HCT116 (cell line): ENCODE measurements around the gene ANXA10. TPM values are rescaled to one million over a fixed set of nuclear protein-coding genes. Genes with fewer than 3 reads are reported as not detected.

Experiments used
- ATAC-seq: fragments of 200-7000 bp; cut with Tn5 transposase; 2 replicates; pipeline ENCODE4 v1.9.1; 2020; ENCODE audit warnings: mild to moderate bottlenecking, moderate library complexity
- BruUV-seq: library from RNA; stranded (reverse); fragments of 400-500 nt; replicated peaks from 2 replicates; lab custom pipeline; 2021; lab: Mats Ljungman, UMichigan
- CTCF ChIA-PET: fragments of 300-600 bp; sonication (Branson Sonifier 250); formaldehyde crosslinking; loops from one replicate; lab custom pipeline; 2021; ENCODE audit warnings: antibody characterized with exemption; lab: Charles Lee
- POLR2A ChIA-PET: fragments of 300-600, 350-600 bp; sonication (Branson Sonifier 250); formaldehyde crosslinking; loops from one replicate; lab custom pipeline; 2021; ENCODE audit warnings: antibody characterized with exemption; lab: Charles Lee
- RAD21 ChIA-PET, 2 experiments: fragments of 300-600 bp; sonication (Branson Sonifier 250); formaldehyde crosslinking; loops; one replicate each; lab custom pipeline; 2023; ENCODE audit warnings: low total read pairs in 2 of 2; ENCODE audit not compliant: uncharacterized antibody in 2 of 2, unreplicated experiment in 2 of 2, low non-redundant PET in 1 of 2; lab: Charles Lee
- DNase-seq: peaks from one replicate; pipeline ENCODE4 v3.0.0-alpha.2; 2010; ENCODE audit warnings: low read depth, low spot score
- H2AFZ ChIP-seq: fragments of 200-600 bp; shearing (Covaris generic), sonication (generic); 2 replicates; pipeline ENCODE4 v1.6.1; 2017; ENCODE audit warnings: low read depth, mixed run types, mixed read lengths, antibody characterized with exemption, low read length; ENCODE audit not compliant: poor library complexity, severe bottlenecking
- H3K27ac ChIP-seq: 2 replicates; pipeline ENCODE4 v1.5.1; 2012; ENCODE audit warnings: low read depth, low read length
- H3K27me3 ChIP-seq: fragments of 200-600 bp; sonication (generic); 2 replicates; pipeline ENCODE4 v1.6.1; 2016; ENCODE audit warnings: mixed run types, low read length, mixed read lengths; ENCODE audit not compliant: insufficient read depth
- H3K36me3 ChIP-seq, 2 experiments: fragments of 200-500 bp in 1 of 2; fragments of 200-600 bp in 1 of 2; sonication (Bioruptor generic) in 1 of 2; sonication (generic) in 1 of 2; 2 replicates each; pipeline versions ENCODE4 v1.5.1 to v1.6.1; 2014 to 2016; ENCODE audit warnings: low read length in 2 of 2, inconsistent platforms in 1 of 2, mixed read lengths in 1 of 2, mixed run types in 1 of 2; ENCODE audit not compliant: insufficient read depth in 2 of 2, control insufficient read depth in 1 of 2
- H3K4me1 ChIP-seq, 2 experiments: fragments of 200-600 bp in 1 of 2; sonication (generic) in 1 of 2; 2 replicates each; pipeline versions ENCODE4 v1.5.1 to v1.6.1; 2012 to 2017; ENCODE audit warnings: low read length in 2 of 2, inconsistent platforms in 1 of 2, mild to moderate bottlenecking in 1 of 2, mixed read lengths in 1 of 2, mixed run types in 1 of 2, moderate library complexity in 1 of 2; ENCODE audit not compliant: insufficient read depth in 2 of 2, control insufficient read depth in 1 of 2
- H3K4me2 ChIP-seq: fragments of 200-600 bp; sonication (generic); 2 replicates; pipeline ENCODE4 v1.6.1; 2017; ENCODE audit warnings: mixed run types, low read length, mixed read lengths
- H3K4me3 ChIP-seq, 2 experiments: fragments of 200-600 bp in 1 of 2; sonication (generic) in 1 of 2; replicated peaks in 1 of 2; 2 replicates each; pipeline ENCODE4 v1.5.1; 2011 to 2016; ENCODE audit warnings: low read length in 2 of 2, control low read depth in 1 of 2, low read depth in 1 of 2, mild to moderate bottlenecking in 1 of 2, mixed read lengths in 1 of 2, mixed run types in 1 of 2
- H3K79me2 ChIP-seq: fragments of 200-600 bp; sonication (generic); 2 replicates; pipeline ENCODE4 v1.6.1; 2017; ENCODE audit warnings: mild to moderate bottlenecking, mixed run types, low read length, moderate library complexity, mixed read lengths; ENCODE audit not compliant: insufficient read depth
- H3K9ac ChIP-seq: fragments of 200-600 bp; sonication (generic); 2 replicates; pipeline ENCODE4 v1.6.1; 2016; ENCODE audit warnings: low read length, mixed read lengths
- H3K9me2 ChIP-seq: fragments of 200-600 bp; sonication (generic), shearing (Covaris generic); 2 replicates; pipeline ENCODE4 v1.6.1; 2017; ENCODE audit warnings: mixed run types, mild to moderate bottlenecking, moderate library complexity; ENCODE audit not compliant: insufficient read depth
- H3K9me3 ChIP-seq, 2 experiments: fragments of 200-500 bp in 1 of 2; fragments of 200-600 bp in 1 of 2; sonication (Bioruptor generic) in 1 of 2; sonication (generic) in 1 of 2; 2 replicates each; pipeline ENCODE4 v1.6.1; 2014 to 2017; ENCODE audit warnings: low read length in 2 of 2, mixed read lengths in 2 of 2, inconsistent platforms in 1 of 2, low read depth in 1 of 2, mild to moderate bottlenecking in 1 of 2, mixed run types in 1 of 2, moderate library complexity in 1 of 2; ENCODE audit not compliant: control insufficient read depth in 1 of 2, insufficient read depth in 1 of 2
- H4K20me1 ChIP-seq: fragments of 200-600 bp; sonication (generic), shearing (Covaris generic); 2 replicates; pipeline ENCODE4 v1.6.1; 2017; ENCODE audit warnings: mixed run types, mild to moderate bottlenecking, moderate library complexity; ENCODE audit not compliant: insufficient read depth
- ATF3 ChIP-seq: IDR thresholded peaks from 2 replicates; pipeline ENCODE4 v1.6.1; 2012
- EZH2 ChIP-seq: fragments of 200-600 bp; sonication (generic); IDR thresholded peaks from 2 replicates; pipeline ENCODE4 v1.6.1; 2017; ENCODE audit warnings: antibody characterized with exemption, mixed run types
- JUND ChIP-seq: IDR thresholded peaks from 2 replicates; pipeline ENCODE4 v1.6.1; 2012
- MAX ChIP-seq: IDR thresholded peaks from 2 replicates; pipeline ENCODE4 v1.6.1; 2012
- POLR2A ChIP-seq: IDR thresholded peaks from 2 replicates; pipeline ENCODE4 v1.7.0; 2011; ENCODE audit warnings: borderline replicate concordance; ENCODE audit not compliant: insufficient read depth, insufficient read length; ENCODE audit errors: extremely low read depth
- POLR2AphosphoS5 ChIP-seq: IDR thresholded peaks from 2 replicates; pipeline ENCODE4 v1.6.1; 2011; ENCODE audit warnings: mild to moderate bottlenecking, low read depth, low read length, moderate library complexity
- RAD21 ChIP-seq: IDR thresholded peaks from 2 replicates; pipeline ENCODE4 v1.6.1; 2012; ENCODE audit warnings: low read depth, mild to moderate bottlenecking
- SIN3A ChIP-seq: IDR thresholded peaks from 2 replicates; pipeline ENCODE4 v1.6.1; 2012; ENCODE audit warnings: low read depth
- SRF ChIP-seq: IDR thresholded peaks from 2 replicates; pipeline ENCODE4 v1.6.1; 2012; ENCODE audit warnings: low read depth
- ZFX ChIP-seq: fragments of 450-650 bp; IDR thresholded peaks from 2 replicates; pipeline ENCODE4 v1.6.1; 2017
- ZNF274 ChIP-seq: fragments of 200-500 bp; sonication (Bioruptor generic); IDR thresholded peaks from 2 replicates; pipeline ENCODE4 v1.6.1; 2014; ENCODE audit warnings: mild to moderate bottlenecking, low read depth, low read length, inconsistent platforms
- intact Hi-C: fragments of 100-400 bp; cut with micrococcal nuclease; formaldehyde crosslinking; loops from 2 replicates; pipeline ENCODE4 v1.10.0; 2022
- total RNA-seq: library from RNA; stranded (reverse); gene quantifications from one replicate; pipeline ENCODE4 v1.2.1, GENCODE V29; 2021; ENCODE audit not compliant: unreplicated experiment
- TF ChIP-seq, protein P1 (sequence below), 3 experiments: fragments of 200-600 bp in 1 of 3; sonication (generic) in 1 of 3; IDR thresholded peaks in 2 of 3; conservative IDR thresholded peaks in 1 of 3; 2 replicates each; pipeline ENCODE4 v1.5.1; 2012 to 2017; ENCODE audit warnings: low read depth in 2 of 3, low read length in 2 of 3, antibody characterized with exemption in 1 of 3, borderline replicate concordance in 1 of 3, control low read depth in 1 of 3, mild to moderate bottlenecking in 1 of 3, mixed read lengths in 1 of 3, mixed run types in 1 of 3, moderate library complexity in 1 of 3; ENCODE audit not compliant: insufficient read depth in 1 of 3

ANXA10 gene
- total RNA-seq, 1 experiment from 2014 or later, result 15.1 TPM

- Histone ChIP-seq H2AFZ (peak overlapping the region; percentile 48), H3K36me3 (no peaks in the 10 kb centered on the region), H3K9me2 (no peaks in the 10 kb centered on the region), H3K9ac (no peak overlapping the region), H3K4me3 (no peak overlapping the region), H3K79me2 (no peaks in the 10 kb centered on the region), H3K27me3 (no peaks in the 10 kb centered on the region), H4K20me1 (no peaks in the 10 kb centered on the region), H3K4me2 (no peak overlapping the region), H3K4me1 (no peaks in the 10 kb centered on the region), H3K27ac (no peak overlapping the region), H3K9me3 (no peaks in the 10 kb centered on the region)
- DNase-seq (no peak), ATAC-seq (no peak)
- ChIA-PET CTCF (no interaction called here), RAD21 (no interaction called here), POLR2A (no interaction called here)
- no peak for TF ChIP-seq POLR2AphosphoS5
- TF ChIP-seq ATF3, result no peak
- no peak for TF ChIP-seq POLR2A
- no peak for TF ChIP-seq ZFX
- TF ChIP-seq JUND, result no peak
- TF ChIP-seq EZH2, result no peak
- TF ChIP-seq SRF, result no peak
- no TSS peak for BruUV-seq
- intact Hi-C loops, result no loop called here
Observed at GRCh38 chr4:168119890-168120289, 27.6 kb downstream of the ANXA10 start.

DNA sequence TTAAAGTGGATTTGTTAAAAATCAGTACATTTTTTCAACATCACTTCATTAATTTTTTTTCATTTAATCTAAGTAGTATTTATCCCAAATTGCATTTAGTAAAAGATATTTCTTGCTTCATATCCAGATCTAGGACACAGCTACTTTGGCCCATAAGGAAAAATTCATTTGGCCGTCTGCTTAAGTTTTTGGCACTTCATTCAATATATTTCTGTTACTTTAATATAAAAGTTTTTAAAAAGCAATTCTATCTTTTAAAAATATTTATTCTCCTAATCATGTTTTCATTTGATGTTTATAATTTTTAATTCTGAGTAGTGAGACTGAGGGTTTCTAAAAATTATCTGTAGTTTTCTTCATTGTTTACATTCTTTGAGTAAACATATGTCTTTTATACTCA lies 28.5 kb downstream of the ANXA10 start:
- Histone ChIP-seq H3K4me2 (no peak overlapping the region), H3K79me2 (no peaks in the 10 kb centered on the region), H3K9me2 (no peaks in the 10 kb centered on the region), H3K4me3 (no peak overlapping the region), H2AFZ (peak overlapping the region; percentile 48), H3K27me3 (no peaks in the 10 kb centered on the region), H3K4me1 (no peaks in the 10 kb centered on the region), H3K9ac (no peak overlapping the region), H3K36me3 (no peaks in the 10 kb centered on the region), H3K27ac (no peak overlapping the region), H3K9me3 (no peaks in the 10 kb centered on the region), H4K20me1 (no peaks in the 10 kb centered on the region)
- ATAC-seq, result no peak
- ChIA-PET CTCF (no interaction called here), RAD21 (no interaction called here), POLR2A (no interaction called here)
- no peak for TF ChIP-seq RAD21
- TF ChIP-seq ATF3, result no peak
- TF ChIP-seq SRF, result no peak
- TF ChIP-seq POLR2A, result no peak
- TF ChIP-seq, protein P1, sequence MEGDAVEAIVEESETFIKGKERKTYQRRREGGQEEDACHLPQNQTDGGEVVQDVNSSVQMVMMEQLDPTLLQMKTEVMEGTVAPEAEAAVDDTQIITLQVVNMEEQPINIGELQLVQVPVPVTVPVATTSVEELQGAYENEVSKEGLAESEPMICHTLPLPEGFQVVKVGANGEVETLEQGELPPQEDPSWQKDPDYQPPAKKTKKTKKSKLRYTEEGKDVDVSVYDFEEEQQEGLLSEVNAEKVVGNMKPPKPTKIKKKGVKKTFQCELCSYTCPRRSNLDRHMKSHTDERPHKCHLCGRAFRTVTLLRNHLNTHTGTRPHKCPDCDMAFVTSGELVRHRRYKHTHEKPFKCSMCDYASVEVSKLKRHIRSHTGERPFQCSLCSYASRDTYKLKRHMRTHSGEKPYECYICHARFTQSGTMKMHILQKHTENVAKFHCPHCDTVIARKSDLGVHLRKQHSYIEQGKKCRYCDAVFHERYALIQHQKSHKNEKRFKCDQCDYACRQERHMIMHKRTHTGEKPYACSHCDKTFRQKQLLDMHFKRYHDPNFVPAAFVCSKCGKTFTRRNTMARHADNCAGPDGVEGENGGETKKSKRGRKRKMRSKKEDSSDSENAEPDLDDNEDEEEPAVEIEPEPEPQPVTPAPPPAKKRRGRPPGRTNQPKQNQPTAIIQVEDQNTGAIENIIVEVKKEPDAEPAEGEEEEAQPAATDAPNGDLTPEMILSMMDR (IDR thresholded peaks at IDR 0.05 in 2 of 3, conservative IDR thresholded peaks at IDR 0.05 in 1 of 3; ENCODE audit: borderline replicate concordance in 1 of 3, insufficient read depth in 1 of 3, low read depth in 2 of 3, low read length in 2 of 3), result no peak
- no peak for TF ChIP-seq SIN3A
- TF ChIP-seq MAX, result no peak
- TF ChIP-seq ZNF274, result no peak
- intact Hi-C loops, result no loop called here
- BruUV-seq, result no TSS peak
- no peak for DNase-seq
